HUES48 (cell line): ENCODE measurements around the gene RPL13A.
"Not testable (repeated sequence)": the region's sequence is repeated elsewhere in the genome, so short reads cannot be mapped to it uniquely, and the experiment has no call there.

Experiments used
- H3K27ac ChIP-seq: one replicate; pipeline ENCODE4 v1.7.0; 2013; ENCODE audit warnings: low read depth, low read length, inconsistent platforms
- H3K27me3 ChIP-seq: 2 replicates; pipeline ENCODE4 v1.6.1; 2013; ENCODE audit warnings: mild to moderate bottlenecking, low read length; ENCODE audit not compliant: control insufficient read depth, insufficient read depth
- H3K36me3 ChIP-seq: 2 replicates; pipeline ENCODE4 v1.6.1; 2013; ENCODE audit warnings: low read length; ENCODE audit not compliant: control insufficient read depth, insufficient read depth
- H3K4me1 ChIP-seq: 2 replicates; pipeline ENCODE4 v1.6.1; 2013; ENCODE audit warnings: mild to moderate bottlenecking, low read length; ENCODE audit not compliant: control insufficient read depth, insufficient read depth
- H3K4me3 ChIP-seq: 2 replicates; pipeline ENCODE4 v1.5.1; 2013; ENCODE audit warnings: mild to moderate bottlenecking, low read depth, low read length
- H3K9ac ChIP-seq: 2 replicates; pipeline ENCODE4 v1.6.1; 2013; ENCODE audit warnings: mild to moderate bottlenecking, low read depth, low read length, moderate library complexity
- H3K9me3 ChIP-seq: 2 replicates; pipeline ENCODE4 v1.6.1; 2013; ENCODE audit warnings: low read length; ENCODE audit not compliant: control insufficient read depth, insufficient read depth

The RPL13A gene

DNA sequence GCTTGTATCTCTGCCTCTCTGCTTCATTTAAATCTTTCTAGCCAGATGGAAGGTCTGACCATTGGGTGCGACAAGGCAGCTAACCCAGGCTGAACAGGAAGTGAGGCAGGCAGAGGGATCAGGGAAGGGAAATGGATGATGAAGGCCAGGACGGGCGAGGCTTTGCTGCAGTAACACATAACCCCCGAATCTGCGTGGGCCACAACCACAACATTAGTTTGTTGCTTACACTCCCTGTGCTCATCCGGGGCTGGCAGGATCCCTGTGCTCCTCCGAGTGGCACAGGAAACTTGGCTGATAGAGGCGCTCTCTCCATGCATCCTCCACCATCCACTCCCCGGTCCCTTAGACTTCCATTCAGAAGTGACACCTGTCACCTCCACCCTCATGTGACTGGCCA, 14.5 kb upstream of the RPL13A start:
- Histone ChIP-seq H3K9ac (no peak overlapping the region), H3K4me3 (no peak overlapping the region)

DNA sequence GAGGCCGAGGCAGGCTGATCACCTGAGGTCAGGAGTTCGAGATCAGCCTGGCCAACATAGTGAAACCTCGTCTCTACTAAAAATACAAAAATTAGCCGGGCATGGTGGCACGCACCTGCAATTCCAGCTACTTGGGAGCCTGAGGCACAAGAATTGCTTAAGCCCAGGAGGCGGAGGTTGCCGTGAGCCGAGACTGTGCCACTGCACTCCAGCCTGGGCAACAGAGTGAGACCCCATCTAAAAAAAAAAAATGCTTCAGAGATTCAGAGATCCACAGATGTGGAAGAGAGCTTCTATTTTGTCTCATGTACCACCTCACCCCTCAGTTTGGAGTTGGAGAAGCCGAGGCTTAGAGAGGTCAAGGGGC, 13.9 kb upstream of the RPL13A start:
- H3K27me3 ChIP-seq, H3K9ac ChIP-seq, H3K27ac ChIP-seq, H3K4me1 ChIP-seq, H3K4me3 ChIP-seq, H3K9me3 ChIP-seq: not testable (repeated sequence)
- H3K36me3 ChIP-seq: peaks cover 12% of the 10 kb centered on the region

More for the DNA sequence above, 14.5 kb upstream of the RPL13A start:
- Histone ChIP-seq H3K9me3 (no peaks in the 10 kb centered on the region), H3K36me3 (peaks cover 12% of the 10 kb centered on the region), H3K27me3 (peaks cover 6% of the 10 kb centered on the region; the same call in 1 of the 2 replicates), H3K27ac (no peak overlapping the region), H3K4me1 (no peaks in the 10 kb centered on the region; the same call in 1 of the 2 replicates)

DNA sequence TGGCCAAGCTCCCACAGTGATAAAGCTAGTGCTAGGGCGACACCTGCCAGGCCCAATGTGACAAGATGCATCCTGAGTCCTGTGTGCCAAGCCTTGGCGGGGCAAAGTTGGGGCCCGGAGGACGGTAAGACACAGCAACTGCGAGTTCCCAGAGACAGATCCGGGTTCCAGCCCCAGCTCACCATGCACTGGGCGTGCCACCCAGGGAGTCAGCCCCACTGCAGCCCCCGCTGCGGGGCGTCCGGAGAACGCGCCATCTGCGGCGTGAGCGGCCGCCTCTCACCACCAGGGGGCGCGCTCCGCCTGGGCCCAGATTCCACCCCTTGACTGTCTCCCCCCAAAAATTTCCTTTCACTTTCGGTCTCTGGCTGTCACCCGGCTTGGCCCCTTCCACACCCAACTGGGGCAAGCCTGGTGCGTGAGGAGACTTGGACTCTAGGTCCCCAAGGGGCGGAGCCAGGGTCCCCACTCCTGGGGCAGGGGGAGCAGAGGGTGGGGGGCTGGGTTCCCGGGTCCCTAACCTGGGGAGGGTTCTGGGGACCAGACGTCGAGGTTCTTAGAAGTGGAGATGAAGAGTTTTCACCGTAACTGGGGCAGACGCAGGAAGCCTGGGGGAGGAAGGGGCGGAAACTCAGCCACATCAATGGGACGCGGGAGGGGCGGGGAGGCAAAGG, 13.4 kb upstream of the RPL13A start, which contains the start of gene FLT3LG:
Gene FLT3LG (plus strand): TSS at position 348 of the 674 bp plus-strand sequence. CDS start 425 bp downstream, outside the sequence.
- no peaks in the 10 kb centered on the region for H3K9me3 ChIP-seq
- no peak within 1 kb of the TSS for H3K27ac ChIP-seq
- no peaks in the 10 kb centered on the region for H3K4me1 ChIP-seq
- peaks cover 6% of the 10 kb centered on the region; the same call in 1 of the 2 replicates for H3K27me3 ChIP-seq
- H3K36me3 ChIP-seq: peaks cover 12% of the 10 kb centered on the region
- H3K4me3 ChIP-seq: peak within 1 kb of the TSS; percentile 40; the same call in 1 of the 2 replicates
- H3K9ac ChIP-seq: no peak within 1 kb of the TSS

DNA sequence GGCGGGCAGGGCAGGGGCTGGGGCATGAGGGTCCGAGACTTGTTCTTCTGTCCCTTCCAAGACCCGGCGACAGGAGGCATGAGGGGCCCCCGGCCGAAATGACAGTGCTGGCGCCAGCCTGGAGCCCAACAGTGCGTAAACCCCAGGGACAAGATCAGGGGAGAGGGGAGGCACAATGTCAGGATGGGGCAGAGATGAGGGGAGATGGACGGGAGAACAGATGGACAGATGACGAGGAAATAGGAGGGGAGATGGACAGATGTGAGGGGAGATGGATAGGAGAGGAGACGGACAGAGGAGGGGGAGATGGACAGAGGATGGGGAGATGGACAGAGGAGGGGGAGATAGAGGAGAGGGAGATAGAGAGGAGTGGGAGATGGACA, 12.9 kb upstream of the RPL13A start:
- H3K4me1 ChIP-seq: no peaks in the 10 kb centered on the region
- no peak overlapping the region for H3K27ac ChIP-seq
- no peak overlapping the region for H3K4me3 ChIP-seq
- peaks cover 12% of the 10 kb centered on the region for H3K36me3 ChIP-seq
- peaks cover 6% of the 10 kb centered on the region; the same call in 1 of the 2 replicates for H3K27me3 ChIP-seq
- no peak overlapping the region for H3K9ac ChIP-seq
- no peaks in the 10 kb centered on the region for H3K9me3 ChIP-seq

DNA sequence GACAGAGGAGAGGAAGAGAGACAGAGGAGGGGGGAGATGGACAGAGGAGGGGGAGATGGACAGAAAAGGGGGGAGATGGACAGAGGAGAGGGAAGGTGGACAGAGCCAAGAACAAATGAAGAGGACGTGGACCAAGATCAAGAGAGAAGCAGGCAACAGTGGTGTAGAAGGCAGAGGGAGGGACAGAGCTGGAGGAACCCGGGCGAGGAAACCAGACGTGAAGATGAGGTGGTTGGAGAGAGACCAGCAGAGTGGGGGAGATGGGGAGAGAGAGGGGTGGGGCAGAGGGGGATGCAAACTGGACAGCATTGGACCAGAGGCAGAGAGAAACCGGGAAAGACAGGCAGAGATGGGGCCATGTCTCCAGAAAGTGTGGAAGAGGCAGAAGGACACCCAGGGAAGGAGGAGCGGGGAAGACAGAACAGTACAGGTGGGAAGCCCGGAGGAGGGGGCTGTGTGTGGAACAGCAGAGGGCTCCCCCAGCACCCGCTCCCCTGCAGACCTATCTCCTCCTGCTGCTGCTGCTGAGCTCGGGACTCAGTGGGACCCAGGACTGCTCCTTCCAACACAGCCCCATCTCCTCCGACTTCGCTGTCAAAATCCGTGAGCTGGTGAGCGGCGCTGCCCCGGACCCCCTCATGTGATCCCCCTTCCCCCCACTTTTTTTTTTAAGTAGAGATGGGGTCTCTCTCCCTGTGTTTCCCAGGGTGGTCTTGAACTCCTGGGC, 12.1 kb upstream of the RPL13A start:
- H3K27ac ChIP-seq: no peak overlapping the region
- no peak overlapping the region for H3K4me3 ChIP-seq
- H3K9me3 ChIP-seq: no peaks in the 10 kb centered on the region
- no peaks in the 10 kb centered on the region for H3K4me1 ChIP-seq
- H3K27me3 ChIP-seq: peaks cover 6% of the 10 kb centered on the region; the same call in 1 of the 2 replicates
- no peak overlapping the region for H3K9ac ChIP-seq
- peaks cover 5% of the 10 kb centered on the region; the same call in 1 of the 2 replicates for H3K36me3 ChIP-seq

DNA sequence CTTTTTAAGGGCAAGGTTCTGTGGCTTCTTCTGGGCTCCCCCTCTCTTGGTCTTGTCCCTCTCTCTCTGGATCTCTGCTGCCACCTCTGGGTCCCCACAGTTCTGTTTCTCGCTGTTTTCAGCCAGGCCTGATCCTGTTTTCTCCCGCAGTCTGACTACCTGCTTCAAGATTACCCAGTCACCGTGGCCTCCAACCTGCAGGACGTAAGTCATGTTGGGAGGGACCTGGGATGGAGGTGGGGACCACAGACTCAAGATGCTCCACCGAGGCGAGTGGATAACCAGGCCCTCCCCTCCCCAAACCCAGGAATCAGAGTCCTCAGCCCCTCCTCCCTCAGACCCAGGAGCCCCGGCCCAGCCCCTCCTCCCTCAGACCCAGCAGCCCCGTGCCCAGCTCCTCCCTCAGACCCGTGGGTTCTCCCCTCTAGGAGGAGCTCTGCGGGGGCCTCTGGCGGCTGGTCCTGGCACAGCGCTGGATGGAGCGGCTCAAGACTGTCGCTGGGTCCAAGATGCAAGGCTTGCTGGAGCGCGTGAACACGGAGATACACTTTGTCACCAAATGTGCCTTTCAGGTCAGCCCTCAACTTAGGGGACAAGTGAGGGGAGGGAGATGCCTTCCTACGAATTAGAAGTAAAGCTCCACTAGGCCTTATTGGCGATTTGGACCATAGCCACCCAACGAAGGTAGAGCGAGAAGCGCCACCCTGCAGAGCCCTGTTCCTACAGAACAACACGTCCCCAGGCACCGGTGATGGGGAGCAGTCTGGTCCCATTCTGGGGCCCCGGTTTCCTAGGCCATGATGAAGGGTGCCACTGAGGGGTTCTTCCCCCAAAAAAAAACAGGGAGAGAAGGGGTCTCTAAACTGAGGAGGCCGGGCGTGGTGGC, 11.2 kb upstream of the RPL13A start:
- peaks cover 6% of the 10 kb centered on the region; the same call in 1 of the 2 replicates for H3K27me3 ChIP-seq
- no peaks in the 10 kb centered on the region for H3K4me1 ChIP-seq
- peak overlapping the region; percentile 28; the same call in 1 of the 2 replicates for H3K4me3 ChIP-seq
- H3K27ac ChIP-seq: no peak overlapping the region
- H3K36me3 ChIP-seq: no peaks in the 10 kb centered on the region
- H3K9ac ChIP-seq: no peak overlapping the region
- H3K9me3 ChIP-seq: no peaks in the 10 kb centered on the region

DNA sequence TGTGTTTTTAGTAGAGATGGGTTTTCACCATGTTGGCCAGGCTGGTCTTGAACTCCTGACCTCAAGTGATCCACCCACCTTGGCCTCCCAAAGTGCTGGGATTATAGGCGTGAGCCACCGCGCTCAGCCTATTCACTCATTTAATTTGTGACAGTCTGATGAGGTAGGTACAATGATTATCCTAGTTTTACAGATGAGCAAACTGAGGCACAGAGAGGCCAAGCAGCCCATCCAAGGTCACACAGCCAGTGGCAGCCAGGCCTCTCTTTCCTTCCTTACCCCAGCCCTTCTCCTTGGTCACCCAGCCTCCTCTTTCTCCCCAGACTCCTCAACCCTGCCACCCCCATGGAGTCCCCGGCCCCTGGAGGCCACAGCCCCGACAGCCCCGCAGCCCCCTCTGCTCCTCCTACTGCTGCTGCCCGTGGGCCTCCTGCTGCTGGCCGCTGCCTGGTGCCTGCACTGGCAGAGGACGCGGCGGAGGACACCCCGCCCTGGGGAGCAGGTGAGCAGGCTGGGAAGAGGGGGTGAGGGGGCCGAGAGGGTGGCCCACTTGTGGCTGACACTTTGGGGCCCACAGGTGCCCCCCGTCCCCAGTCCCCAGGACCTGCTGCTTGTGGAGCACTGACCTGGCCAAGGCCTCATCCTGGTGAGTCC, 7.3 kb upstream of the RPL13A start:
- Histone ChIP-seq H3K27me3 (peaks cover under 1% of the 10 kb centered on the region; the same call in 1 of the 2 replicates), H3K36me3 (no peaks in the 10 kb centered on the region), H3K9ac (no peak overlapping the region), H3K9me3 (no peaks in the 10 kb centered on the region), H3K4me3 (no peak overlapping the region), H3K27ac (no peak overlapping the region), H3K4me1 (no peaks in the 10 kb centered on the region)

DNA sequence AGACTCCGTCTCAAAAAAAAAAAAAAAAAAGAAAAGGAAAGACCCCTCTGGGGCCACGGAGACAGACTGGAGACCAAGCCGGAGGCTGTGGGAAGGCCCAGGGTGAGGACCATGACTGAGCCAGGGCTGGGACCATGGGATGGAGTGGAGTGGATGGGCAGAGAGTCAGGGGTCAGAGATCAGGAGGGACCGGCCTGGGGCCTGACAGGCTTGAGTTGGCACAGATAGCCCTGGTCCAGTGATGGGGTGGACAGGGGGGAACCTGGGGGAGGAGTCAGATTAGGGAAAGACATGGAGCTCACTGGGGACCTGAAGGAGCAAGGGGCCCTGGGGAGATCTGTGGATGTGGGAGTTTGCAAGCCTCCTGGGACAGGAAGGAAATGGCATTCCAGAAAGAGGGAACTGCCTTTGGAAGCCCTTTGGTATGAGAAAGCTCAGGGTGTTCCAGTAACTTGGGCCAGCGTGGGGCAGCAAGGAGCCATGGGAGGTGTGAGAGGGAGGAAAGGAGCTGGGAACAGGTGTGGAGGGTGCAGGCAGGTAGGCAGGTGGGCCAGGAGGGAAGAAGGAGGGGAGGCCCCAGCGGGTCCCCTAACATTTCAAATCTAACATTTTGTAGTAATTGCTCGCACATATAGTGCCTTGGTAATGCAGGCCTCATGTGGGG, 6.3 kb upstream of the RPL13A start:
- no peaks in the 10 kb centered on the region for H3K36me3 ChIP-seq
- no peak overlapping the region for H3K4me3 ChIP-seq
- no peak overlapping the region for H3K27ac ChIP-seq
- H3K9ac ChIP-seq: no peak overlapping the region
- H3K27me3 ChIP-seq: no peaks in the 10 kb centered on the region
- H3K9me3 ChIP-seq: no peaks in the 10 kb centered on the region
- no peaks in the 10 kb centered on the region for H3K4me1 ChIP-seq

DNA sequence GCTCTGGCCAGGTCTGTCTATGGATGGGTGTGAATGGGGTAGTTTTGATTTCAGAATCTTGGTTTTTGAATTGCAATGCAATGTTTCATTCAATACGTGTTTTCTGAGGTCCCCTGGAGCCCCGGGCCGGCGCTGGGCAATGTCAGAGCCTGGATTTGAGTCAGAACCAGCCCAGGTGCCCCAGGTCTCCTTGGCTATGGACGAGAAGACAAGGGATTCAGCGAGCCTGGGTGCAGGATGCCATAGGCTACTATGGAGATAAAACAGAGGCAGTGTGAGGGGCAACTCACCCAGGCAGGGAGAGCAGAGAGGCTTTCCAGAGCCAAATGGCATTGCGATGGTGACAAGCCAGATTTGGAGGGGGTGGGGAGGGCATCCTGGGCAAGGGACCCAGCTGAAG, 1.2 kb upstream of the RPL13A start:
- no peak overlapping the region for H3K4me3 ChIP-seq
- no peaks in the 10 kb centered on the region for H3K27me3 ChIP-seq
- no peak overlapping the region for H3K27ac ChIP-seq
- H3K9ac ChIP-seq: no peak overlapping the region
- H3K36me3 ChIP-seq: peaks cover 32% of the 10 kb centered on the region
- no peaks in the 10 kb centered on the region for H3K9me3 ChIP-seq
- H3K4me1 ChIP-seq: peaks cover 7% of the 10 kb centered on the region; the same call in 1 of the 2 replicates

DNA sequence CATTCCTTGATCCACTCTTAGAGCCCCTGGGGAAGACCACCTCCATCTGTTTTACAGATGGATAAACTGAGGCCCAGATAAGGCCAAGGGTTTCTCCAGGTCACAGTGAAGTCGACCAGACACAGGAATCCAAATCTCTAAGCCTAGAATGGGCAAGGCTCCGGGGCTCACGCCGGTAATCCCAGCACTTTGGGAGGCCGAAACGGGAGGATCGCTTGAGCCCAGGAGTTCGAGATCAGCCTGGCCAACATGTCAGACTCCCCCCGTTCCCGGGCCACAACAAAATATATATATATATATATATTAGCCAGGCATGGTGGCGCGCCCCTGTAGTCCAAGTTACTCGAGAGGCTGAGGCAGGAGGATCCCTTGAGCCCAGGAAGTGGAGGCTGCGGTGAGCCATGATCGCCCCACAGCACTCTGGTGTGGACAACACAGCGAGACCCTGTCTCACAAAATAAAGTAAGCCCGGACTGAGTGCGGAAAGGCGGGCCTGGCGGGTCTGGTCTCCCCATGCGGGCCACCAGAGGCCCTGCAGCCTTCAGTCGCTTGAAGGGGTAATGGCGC, 615 bp upstream of the RPL13A start:
- H3K27me3 ChIP-seq: no peaks in the 10 kb centered on the region
- peaks cover 37% of the 10 kb centered on the region for H3K36me3 ChIP-seq
- peak overlapping the region; percentile 59 for H3K27ac ChIP-seq
- H3K9ac ChIP-seq: no peak overlapping the region
- H3K4me1 ChIP-seq: peaks cover 7% of the 10 kb centered on the region; the same call in 1 of the 2 replicates
- no peak overlapping the region for H3K4me3 ChIP-seq
- H3K9me3 ChIP-seq: no peaks in the 10 kb centered on the region
